Kidney glomerular epithelial cell (primary cell): ENCODE data around the gene BEX4.
A peak's percentile ranks its signal among the peaks of the same experiment; 100 is the strongest.

Experiments
- DNase-seq: peaks from one replicate; lab custom pipeline; 2025; lab: John Stamatoyannopoulos, UW

BEX4 gene

GRCh38 chrX:103240155-103240554 is 25.2 kb downstream of the BEX4 start:
- DNase-seq = no peak

GRCh38 chrX:103248553-103248952 is 33.6 kb downstream of the BEX4 start:
- DNase-seq = no peak

- no peak for DNase-seq
Measured at GRCh38 chrX:103249805-103250204, 34.9 kb downstream of the BEX4 start.

GRCh38 chrX:103250977-103251376 is 36.1 kb downstream of the BEX4 start:
- no peak for DNase-seq

GRCh38 chrX:103253608-103254007 is 38.7 kb downstream of the BEX4 start:
- DNase-seq = no peak

GRCh38 chrX:103254171-103254824 is 39.4 kb downstream of the BEX4 start:
- DNase-seq = peak; percentile 33

- DNase-seq = peak; percentile 16
Measured at GRCh38 chrX:103254921-103255493, 40.1 kb downstream of the BEX4 start, which contains the start of gene TCEAL8. TSS of gene TCEAL8 (minus strand) at chrX:103255155. CDS start at chrX:103253979, 1,176 bp downstream.

GRCh38 chrX:103256651-103257050 is 41.7 kb downstream of the BEX4 start:
- no peak for DNase-seq

- DNase-seq = no peak
Measured at GRCh38 chrX:103258275-103258674, 43.4 kb downstream of the BEX4 start.
